ENCODE results near the gene ATP6V0A1.
"Not testable (repeated sequence)": the region's sequence is repeated elsewhere in the genome, so short reads cannot be mapped to it uniquely, and the experiment has no call there.

Gene ATP6V0A1

GRCh38 chr17:42520540-42520951, 61.9 kb downstream of the ATP6V0A1 start:
- peak; percentile 19 for DNase-seq

- no peak for DNase-seq
Measured at GRCh38 chr17:42521036-42521435, 62.4 kb downstream of the ATP6V0A1 start.

GRCh38 chr17:42521666-42522262, 63.1 kb downstream of the ATP6V0A1 start:
- no peak for DNase-seq

GRCh38 chr17:42522263-42522790, 63.6 kb downstream of the ATP6V0A1 start:
- DNase-seq = no peak

- no peak for DNase-seq
Measured at GRCh38 chr17:42522798-42523278, 64.2 kb downstream of the ATP6V0A1 start.

GRCh38 chr17:42525221-42525620, 66.5 kb downstream of the ATP6V0A1 start:
- no peak for DNase-seq

GRCh38 chr17:42526031-42526444, 67.4 kb downstream of the ATP6V0A1 start:
- no peak for DNase-seq

- no peak for DNase-seq
Measured at GRCh38 chr17:42527932-42528331, 69.3 kb downstream of the ATP6V0A1 start.

GRCh38 chr17:42529061-42529460, 70.4 kb downstream of the ATP6V0A1 start:
- DNase-seq = no peak

- no peak for DNase-seq
Measured at GRCh38 chr17:42530952-42531454, 72.3 kb downstream of the ATP6V0A1 start.

GRCh38 chr17:42531455-42532354, 73.0 kb downstream of the ATP6V0A1 start:
- peak; percentile 62 for DNase-seq

- no peak for DNase-seq
Measured at GRCh38 chr17:42535155-42536047, 76.7 kb downstream of the ATP6V0A1 start.

- peak; percentile 79 for DNase-seq
Measured at GRCh38 chr17:42536048-42536371, 77.3 kb downstream of the ATP6V0A1 start, which contains the start of gene NAGLU. TSS of gene NAGLU (plus strand) at chr17:42536241. CDS start at chr17:42536273, 32 bp downstream.

- DNase-seq = peak; percentile 71
Measured at GRCh38 chr17:42536372-42537155, 77.9 kb downstream of the ATP6V0A1 start.

- no peak for DNase-seq
Measured at GRCh38 chr17:42537156-42537805, 78.6 kb downstream of the ATP6V0A1 start.

- no peak for DNase-seq
Measured at GRCh38 chr17:42537826-42538451, 79.3 kb downstream of the ATP6V0A1 start.

- no peak for DNase-seq
Measured at GRCh38 chr17:42538482-42538881, 79.8 kb downstream of the ATP6V0A1 start.

GRCh38 chr17:42540558-42540957, 81.9 kb downstream of the ATP6V0A1 start:
- not testable (repeated sequence) for DNase-seq

- DNase-seq = peak; percentile 22
Measured at GRCh38 chr17:42541041-42541833, 82.6 kb downstream of the ATP6V0A1 start.
